Measurements from ENCODE around the gene IL26.

DNA sequence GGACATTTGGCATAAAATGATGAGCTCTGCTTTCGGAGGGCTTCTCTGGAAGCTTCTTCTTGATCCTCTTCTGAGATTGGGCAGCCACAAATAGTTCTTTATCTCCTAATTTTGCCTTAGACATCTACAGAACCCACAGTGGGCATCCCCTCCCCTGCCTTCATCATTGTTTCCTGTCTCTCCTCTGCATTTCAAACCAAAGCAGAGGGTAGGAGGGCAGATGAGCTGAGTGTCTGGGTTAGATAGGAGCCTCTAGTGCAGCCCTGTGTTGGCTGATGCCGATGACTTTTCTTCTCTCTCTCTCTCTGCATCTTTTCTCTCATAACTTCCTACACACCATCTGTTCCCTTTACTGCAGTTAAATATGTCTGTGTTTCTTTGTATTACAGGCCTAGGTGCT is 8.5 kb upstream of the IL26 start:
- TF ChIP-seq, protein P1, sequence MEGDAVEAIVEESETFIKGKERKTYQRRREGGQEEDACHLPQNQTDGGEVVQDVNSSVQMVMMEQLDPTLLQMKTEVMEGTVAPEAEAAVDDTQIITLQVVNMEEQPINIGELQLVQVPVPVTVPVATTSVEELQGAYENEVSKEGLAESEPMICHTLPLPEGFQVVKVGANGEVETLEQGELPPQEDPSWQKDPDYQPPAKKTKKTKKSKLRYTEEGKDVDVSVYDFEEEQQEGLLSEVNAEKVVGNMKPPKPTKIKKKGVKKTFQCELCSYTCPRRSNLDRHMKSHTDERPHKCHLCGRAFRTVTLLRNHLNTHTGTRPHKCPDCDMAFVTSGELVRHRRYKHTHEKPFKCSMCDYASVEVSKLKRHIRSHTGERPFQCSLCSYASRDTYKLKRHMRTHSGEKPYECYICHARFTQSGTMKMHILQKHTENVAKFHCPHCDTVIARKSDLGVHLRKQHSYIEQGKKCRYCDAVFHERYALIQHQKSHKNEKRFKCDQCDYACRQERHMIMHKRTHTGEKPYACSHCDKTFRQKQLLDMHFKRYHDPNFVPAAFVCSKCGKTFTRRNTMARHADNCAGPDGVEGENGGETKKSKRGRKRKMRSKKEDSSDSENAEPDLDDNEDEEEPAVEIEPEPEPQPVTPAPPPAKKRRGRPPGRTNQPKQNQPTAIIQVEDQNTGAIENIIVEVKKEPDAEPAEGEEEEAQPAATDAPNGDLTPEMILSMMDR (IDR thresholded peaks at IDR 0.05; ENCODE audit: insufficient read depth, low read length, poor library complexity, severe bottlenecking): no peak
- TF ChIP-seq EZH2phosphoT487 (conservative IDR thresholded peaks at IDR 0.05; ENCODE audit: low read length): no peak
